Fibroblast of lung (primary cell): ENCODE measurements around the gene SPDL1. TPM values are rescaled to one million over a fixed set of nuclear protein-coding genes. Genes with fewer than 3 reads are reported as not detected.

Experiments used
- DNase-seq, 2 donors: peaks; one replicate each; pipeline versions ENCODE4 v3.0.0 to v3.0.0-alpha.2; 2010; ENCODE audit warnings: low read depth in 2 of 2
- H2AFZ ChIP-seq: 2 replicates; pipeline ENCODE4 v1.5.1; 2012; ENCODE audit warnings: low read length, control low read depth, inconsistent platforms
- H3K27ac ChIP-seq: 2 replicates; pipeline ENCODE4 v1.5.1; 2011; ENCODE audit warnings: low read length, control low read depth; ENCODE audit not compliant: insufficient read depth
- H3K27me3 ChIP-seq: 2 replicates; pipeline ENCODE4 v1.5.1; 2011; ENCODE audit warnings: mild to moderate bottlenecking, low read length; ENCODE audit not compliant: control insufficient read depth, insufficient read depth
- H3K36me3 ChIP-seq: 2 replicates; pipeline ENCODE4 v1.5.1; 2011; ENCODE audit warnings: low read length; ENCODE audit not compliant: control insufficient read depth, insufficient read depth
- H3K4me1 ChIP-seq: 2 replicates; pipeline ENCODE4 v1.5.1; 2011; ENCODE audit warnings: low read length; ENCODE audit not compliant: control insufficient read depth, insufficient read depth; ENCODE audit errors: extremely low read depth
- H3K4me2 ChIP-seq: 2 replicates; pipeline ENCODE4 v1.5.1; 2011; ENCODE audit warnings: low read length, control low read depth; ENCODE audit not compliant: insufficient read depth; ENCODE audit errors: extremely low read depth
- H3K4me3 ChIP-seq, 4 experiments: fragments of 200-600 bp in 1 of 4; sonication (generic) in 1 of 4; replicated peaks in 1 of 4; 2 replicates each; pipeline ENCODE4 v1.5.1; 2011 to 2016; ENCODE audit warnings: low read length in 4 of 4, low read depth in 3 of 4, mild to moderate bottlenecking in 3 of 4, control low read depth in 2 of 4, inconsistent platforms in 1 of 4, mixed read lengths in 1 of 4; ENCODE audit not compliant: insufficient read depth in 1 of 4; ENCODE audit errors: control extremely low read depth in 1 of 4
- H3K79me2 ChIP-seq: 2 replicates; pipeline ENCODE4 v1.5.1; 2012; ENCODE audit warnings: mild to moderate bottlenecking, low read length, inconsistent platforms; ENCODE audit not compliant: control insufficient read depth, insufficient read depth
- H3K9ac ChIP-seq: 2 replicates; pipeline ENCODE4 v1.5.1; 2011; ENCODE audit warnings: mild to moderate bottlenecking, low read length, control low read depth; ENCODE audit not compliant: insufficient read depth
- H3K9me3 ChIP-seq: 2 replicates; pipeline ENCODE4 v1.5.1; 2012; ENCODE audit warnings: low read depth, low read length; ENCODE audit not compliant: control insufficient read depth, insufficient read depth
- H4K20me1 ChIP-seq: 2 replicates; pipeline ENCODE4 v1.5.1; 2011; ENCODE audit warnings: low read length; ENCODE audit not compliant: control insufficient read depth, insufficient read depth; ENCODE audit errors: extremely low read depth
- EZH2 ChIP-seq: IDR thresholded peaks from 2 replicates; pipeline ENCODE4 v1.5.1; 2012; ENCODE audit warnings: low read length, control low read depth, mild to moderate bottlenecking; ENCODE audit errors: missing control alignments
- polyA plus RNA-seq, 2 donors: library from polyadenylated mRNA; depleted of rRNA in 1 of 2; stranded (reverse) in 1 of 2; unstranded in 1 of 2; fragments of >200 nt; gene quantifications; 2 replicates each; pipeline ENCODE4 v1.2.1, GENCODE V29; 2011 to 2012; ENCODE audit warnings: missing spikeins in 1 of 2
- total RNA-seq: library from RNA; depleted of rRNA; stranded (reverse); fragments of >200 nt; gene quantifications from 2 replicates; pipeline ENCODE4 v1.2.1, GENCODE V29; 2014
- TF ChIP-seq, protein P1 (sequence below), 2 donors: IDR thresholded peaks in 1 of 2; conservative IDR thresholded peaks in 1 of 2; 1 replicate in 1 of 2; 2 replicates in 1 of 2; pipeline ENCODE4 v1.5.1; 2011 to 2012; ENCODE audit warnings: low read length in 2 of 2, control low read depth in 1 of 2, inconsistent platforms in 1 of 2, low read depth in 1 of 2, mild to moderate bottlenecking in 1 of 2

The SPDL1 gene
- total and polyA plus RNA-seq, 2 donors (not counting 1 experiment from before 2014, with no cell fraction given): 10.9 to 24.5 TPM

DNA sequence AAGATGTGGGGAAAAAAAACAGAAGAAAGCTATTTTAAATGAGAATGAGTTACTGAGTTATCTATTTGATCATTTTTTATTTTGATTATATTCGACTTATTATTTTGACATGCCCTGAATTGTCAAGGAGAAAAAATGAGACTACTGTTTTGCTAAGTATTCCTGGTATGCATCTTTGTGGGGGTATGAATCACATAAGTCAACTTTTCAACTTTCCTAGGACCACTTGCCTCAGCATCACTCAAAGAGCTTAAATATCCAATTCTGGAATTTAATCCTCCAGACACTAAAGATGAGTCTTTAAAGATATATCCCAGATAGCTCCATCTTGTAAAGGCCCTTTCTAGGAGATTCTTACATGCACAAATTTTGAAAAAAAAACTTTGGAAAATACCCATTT is 17.4 kb upstream of the SPDL1 start:
- H3K4me2 ChIP-seq: no peak overlapping the region
- H3K27ac ChIP-seq: no peak overlapping the region
- no peaks in the 10 kb centered on the region for H3K9me3 ChIP-seq
- H4K20me1 ChIP-seq: no peaks in the 10 kb centered on the region
- no peaks in the 10 kb centered on the region for H3K79me2 ChIP-seq
- no peak overlapping the region for H3K4me3 ChIP-seq
- H2AFZ ChIP-seq: no peak overlapping the region
- H3K27me3 ChIP-seq: no peaks in the 10 kb centered on the region
- no peak for TF ChIP-seq EZH2
- TF ChIP-seq, protein P1, sequence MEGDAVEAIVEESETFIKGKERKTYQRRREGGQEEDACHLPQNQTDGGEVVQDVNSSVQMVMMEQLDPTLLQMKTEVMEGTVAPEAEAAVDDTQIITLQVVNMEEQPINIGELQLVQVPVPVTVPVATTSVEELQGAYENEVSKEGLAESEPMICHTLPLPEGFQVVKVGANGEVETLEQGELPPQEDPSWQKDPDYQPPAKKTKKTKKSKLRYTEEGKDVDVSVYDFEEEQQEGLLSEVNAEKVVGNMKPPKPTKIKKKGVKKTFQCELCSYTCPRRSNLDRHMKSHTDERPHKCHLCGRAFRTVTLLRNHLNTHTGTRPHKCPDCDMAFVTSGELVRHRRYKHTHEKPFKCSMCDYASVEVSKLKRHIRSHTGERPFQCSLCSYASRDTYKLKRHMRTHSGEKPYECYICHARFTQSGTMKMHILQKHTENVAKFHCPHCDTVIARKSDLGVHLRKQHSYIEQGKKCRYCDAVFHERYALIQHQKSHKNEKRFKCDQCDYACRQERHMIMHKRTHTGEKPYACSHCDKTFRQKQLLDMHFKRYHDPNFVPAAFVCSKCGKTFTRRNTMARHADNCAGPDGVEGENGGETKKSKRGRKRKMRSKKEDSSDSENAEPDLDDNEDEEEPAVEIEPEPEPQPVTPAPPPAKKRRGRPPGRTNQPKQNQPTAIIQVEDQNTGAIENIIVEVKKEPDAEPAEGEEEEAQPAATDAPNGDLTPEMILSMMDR (conservative IDR thresholded peaks at IDR 0.05 in 1 of 2, IDR thresholded peaks at IDR 0.05 in 1 of 2; ENCODE audit: low read depth in 1 of 2, low read length in 2 of 2): no peak
- H3K4me1 ChIP-seq: no peaks in the 10 kb centered on the region
- no peaks in the 10 kb centered on the region for H3K36me3 ChIP-seq
- H3K9ac ChIP-seq: no peak overlapping the region
- DNase-seq: peak in 1 of 2 donors; percentile 80

DNA sequence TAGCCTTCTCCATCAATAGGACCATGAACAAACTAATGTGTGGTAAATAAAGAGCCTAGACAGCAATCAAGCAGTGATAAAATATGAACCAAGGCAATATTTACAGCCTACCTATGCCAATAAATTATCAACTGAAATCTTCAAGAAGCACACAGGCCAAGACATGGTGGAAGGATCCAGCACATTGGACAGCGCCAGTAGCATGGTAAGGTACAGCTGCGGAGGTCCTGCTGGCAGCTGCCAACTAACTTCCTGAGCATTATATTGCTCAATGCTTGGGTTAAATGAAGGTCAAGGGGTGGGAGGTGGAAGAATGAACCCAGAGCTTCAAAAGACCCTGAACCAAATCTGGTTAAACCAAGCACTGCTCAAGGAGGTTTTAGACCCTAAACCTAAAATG is 16.5 kb upstream of the SPDL1 start:
- Histone ChIP-seq H3K4me2 (no peak overlapping the region), H2AFZ (no peak overlapping the region), H3K9me3 (no peaks in the 10 kb centered on the region), H3K4me1 (no peaks in the 10 kb centered on the region), H3K36me3 (no peaks in the 10 kb centered on the region), H3K79me2 (no peaks in the 10 kb centered on the region), H3K27ac (no peak overlapping the region), H3K27me3 (no peaks in the 10 kb centered on the region), H4K20me1 (no peaks in the 10 kb centered on the region), H3K9ac (no peak overlapping the region), H3K4me3 (no peak overlapping the region)
- DNase-seq: peak in 1 of 2 donors; percentile 48
- TF ChIP-seq EZH2: no peak
- TF ChIP-seq, protein P1 (conservative IDR thresholded peaks at IDR 0.05 in 1 of 2, IDR thresholded peaks at IDR 0.05 in 1 of 2; ENCODE audit: low read depth in 1 of 2, low read length in 2 of 2): no peak

DNA sequence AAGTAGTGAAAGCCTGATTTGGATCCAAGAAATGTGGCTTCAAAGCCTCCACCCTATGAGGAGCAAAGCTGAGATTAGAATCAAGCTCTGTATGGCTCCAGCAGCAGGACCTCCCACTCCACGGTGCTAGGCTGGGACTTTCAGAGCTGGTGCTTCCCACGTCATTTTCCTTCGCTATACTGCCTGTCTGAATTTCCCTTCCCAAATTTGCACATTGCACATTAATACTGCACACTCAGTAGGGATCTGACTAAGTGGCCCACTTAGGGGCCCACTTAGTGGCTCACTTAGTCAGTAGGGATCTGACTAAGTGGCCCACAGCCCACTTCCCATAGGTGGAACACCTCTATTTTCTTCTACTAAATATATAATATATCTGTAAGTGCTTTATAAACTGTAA is 14.1 kb upstream of the SPDL1 start:
- no peaks in the 10 kb centered on the region for H3K79me2 ChIP-seq
- H2AFZ ChIP-seq: no peak overlapping the region
- no peak overlapping the region for H3K4me3 ChIP-seq
- no peaks in the 10 kb centered on the region for H4K20me1 ChIP-seq
- no peak for TF ChIP-seq EZH2
- TF ChIP-seq, protein P1 (conservative IDR thresholded peaks at IDR 0.05 in 1 of 2, IDR thresholded peaks at IDR 0.05 in 1 of 2; ENCODE audit: low read depth in 1 of 2, low read length in 2 of 2): no peak
- H3K27ac ChIP-seq: no peak overlapping the region
- no peak for DNase-seq
- H3K36me3 ChIP-seq: no peaks in the 10 kb centered on the region
- H3K9ac ChIP-seq: no peak overlapping the region
- H3K9me3 ChIP-seq: no peaks in the 10 kb centered on the region
- no peak overlapping the region for H3K4me2 ChIP-seq
- no peaks in the 10 kb centered on the region for H3K27me3 ChIP-seq
- no peaks in the 10 kb centered on the region for H3K4me1 ChIP-seq
